ENCODE results near the gene SLC2A4RG. TPM values are rescaled to one million over a fixed set of nuclear protein-coding genes. Genes with fewer than 3 reads are reported as not detected.

SLC2A4RG gene
- total and polyA plus RNA-seq, 2 experiments from 2014 or later = 43.9 to 50.4 TPM

GRCh38 chr20:63691711-63692435 is 47.7 kb upstream of the SLC2A4RG start:
- no peaks in the 10 kb centered on the region for H3K36me3 ChIP-seq (replicated peaks; ENCODE audit: insufficient read depth, low read depth)
- TF ChIP-seq CTCF (IDR thresholded peaks at IDR 0.05; ENCODE audit: poor library complexity) = no peak
- no peak for TF ChIP-seq EZH2 (IDR thresholded peaks at IDR 0.05; ENCODE audit: borderline replicate concordance)
- TF ChIP-seq EZH2phosphoT487 (IDR thresholded peaks at IDR 0.05; ENCODE audit: low read depth, severe bottlenecking, unreplicated experiment) = no peak
- H4K20me1 ChIP-seq (ENCODE audit: insufficient read depth, poor library complexity, severe bottlenecking) = no peaks in the 10 kb centered on the region
- H2AFZ ChIP-seq = no peak overlapping the region
- no peak overlapping the region for H3K27ac ChIP-seq
- WGBS (ENCODE audit: low lambda C conversion rate, missing lambda C conversion rate) = 92% methylated on average over 20 of the region's 21 CpGs
- H3K4me3 ChIP-seq = no peak overlapping the region
- H3K79me2 ChIP-seq = no peaks in the 10 kb centered on the region
- no peaks in the 10 kb centered on the region for H3K27me3 ChIP-seq
- peaks cover 6% of the 10 kb centered on the region for H3K4me1 ChIP-seq (ENCODE audit: insufficient read depth)
- H3K9me3 ChIP-seq (ENCODE audit: low read depth) = no peaks in the 10 kb centered on the region
- no peaks in the 10 kb centered on the region for H3K9me2 ChIP-seq (replicated peaks; ENCODE audit: insufficient read depth)
- H3K4me2 ChIP-seq = no peak overlapping the region
- DNase-seq (ENCODE audit: low spot score) = no peak

- Histone ChIP-seq H3K27ac (no peak overlapping the region), H3K4me2 (no peak overlapping the region), H3K9me3 (ENCODE audit: low read depth) (no peaks in the 10 kb centered on the region), H3K27me3 (no peaks in the 10 kb centered on the region), H3K36me3 (replicated peaks; ENCODE audit: insufficient read depth, low read depth) (no peaks in the 10 kb centered on the region), H3K4me3 (no peak overlapping the region), H3K79me2 (no peaks in the 10 kb centered on the region), H3K4me1 (ENCODE audit: insufficient read depth) (peaks cover 10% of the 10 kb centered on the region), H3K9me2 (replicated peaks; ENCODE audit: insufficient read depth) (no peaks in the 10 kb centered on the region), H2AFZ (no peak overlapping the region), H4K20me1 (ENCODE audit: insufficient read depth, poor library complexity, severe bottlenecking) (no peaks in the 10 kb centered on the region)
- no peak for DNase-seq (ENCODE audit: low spot score)
- no peak for TF ChIP-seq EZH2phosphoT487 (IDR thresholded peaks at IDR 0.05; ENCODE audit: low read depth, severe bottlenecking, unreplicated experiment)
- TF ChIP-seq EZH2 (IDR thresholded peaks at IDR 0.05; ENCODE audit: borderline replicate concordance) = no peak
- no peak for TF ChIP-seq CTCF (IDR thresholded peaks at IDR 0.05; ENCODE audit: poor library complexity)
- 82% methylated on average over 16 of the region's 20 CpGs for WGBS (ENCODE audit: low lambda C conversion rate, missing lambda C conversion rate)
These were observed 47.0 kb upstream of the SLC2A4RG start for GRCh38 chr20:63692436-63693082.

DNA sequence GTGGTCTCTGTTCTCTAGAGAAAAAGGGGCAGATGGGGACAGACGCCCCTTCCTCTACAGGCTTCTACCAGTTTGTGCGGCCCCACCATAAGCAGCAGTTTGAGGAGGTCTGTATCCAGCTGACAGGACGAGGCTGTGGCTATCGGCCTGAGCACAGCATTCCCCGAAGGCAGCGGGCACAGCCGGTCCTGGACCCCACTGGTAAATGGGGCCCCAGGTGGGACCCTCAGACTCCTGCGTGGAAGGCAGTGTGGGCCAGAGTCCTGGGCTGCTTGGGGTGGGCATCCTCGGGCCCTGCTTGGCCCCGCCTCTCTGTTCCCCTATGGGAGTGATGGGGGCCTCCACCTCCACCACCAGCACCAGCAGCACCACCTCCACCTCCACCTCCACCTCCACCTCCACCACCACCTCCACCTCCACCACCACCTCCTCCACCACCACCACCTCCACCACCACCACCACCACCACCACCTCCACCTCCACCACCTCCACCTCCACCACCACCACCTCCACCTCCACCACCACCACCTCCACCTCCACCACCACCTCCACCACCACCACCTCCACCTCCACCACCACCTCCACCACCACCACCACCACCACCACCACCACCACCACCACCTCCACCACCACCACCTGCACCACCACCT is 46.4 kb upstream of the SLC2A4RG start:
- Histone ChIP-seq H3K4me3 (no peak overlapping the region), H2AFZ (no peak overlapping the region), H3K36me3 (replicated peaks; ENCODE audit: insufficient read depth, low read depth) (no peaks in the 10 kb centered on the region), H3K9me3 (ENCODE audit: low read depth) (no peaks in the 10 kb centered on the region), H3K4me2 (no peak overlapping the region), H3K27ac (no peak overlapping the region), H3K9me2 (replicated peaks; ENCODE audit: insufficient read depth) (no peaks in the 10 kb centered on the region), H4K20me1 (ENCODE audit: insufficient read depth, poor library complexity, severe bottlenecking) (no peaks in the 10 kb centered on the region), H3K4me1 (ENCODE audit: insufficient read depth) (peaks cover 10% of the 10 kb centered on the region), H3K79me2 (no peaks in the 10 kb centered on the region), H3K27me3 (no peaks in the 10 kb centered on the region)
- no peak for DNase-seq (ENCODE audit: low spot score)
- TF ChIP-seq EZH2phosphoT487 (IDR thresholded peaks at IDR 0.05; ENCODE audit: low read depth, severe bottlenecking, unreplicated experiment) (no peak), CTCF (IDR thresholded peaks at IDR 0.05; ENCODE audit: poor library complexity) (no peak), EZH2 (IDR thresholded peaks at IDR 0.05; ENCODE audit: borderline replicate concordance) (no peak)
- 95% methylated on average over 8 of the region's 10 CpGs for WGBS (ENCODE audit: low lambda C conversion rate, missing lambda C conversion rate)

Data from hepatocyte (in vitro differentiated cells).